ENCODE results near the gene CT45A1.
"Not testable (repeated sequence)": the region's sequence is repeated elsewhere in the genome, so short reads cannot be mapped to it uniquely, and the experiment has no call there.

Gene CT45A1

GRCh38 chrX:135713183-135713689 is at the start of gene CT45A1:
Gene CT45A1 (plus strand): TSS chrX:135713639. CDS start chrX:135718941, 5,302 bp downstream.
- H3K4me3 Mint-ChIP-seq; ATAC-seq (replicated peaks; ENCODE audit: extremely low read depth, poor library complexity, severe bottlenecking): not testable (repeated sequence)

GRCh38 chrX:135672979-135673378 is 40.5 kb upstream of the CT45A1 start:
- H3K4me1 Mint-ChIP-seq; DNase-seq (ENCODE audit: low spot score in 2 of 2); H3K27me3 Mint-ChIP-seq; H3K9me3 Mint-ChIP-seq; H3K4me3 Mint-ChIP-seq; ATAC-seq (replicated peaks; ENCODE audit: extremely low read depth, poor library complexity, severe bottlenecking); H3K36me3 Mint-ChIP-seq (ENCODE audit: insufficient read depth); H3K27ac Mint-ChIP-seq (ENCODE audit: low read depth): not testable (repeated sequence)

More at GRCh38 chrX:135713183-135713689, at the start of gene CT45A1:
- H3K9me3 Mint-ChIP-seq; DNase-seq (ENCODE audit: low spot score in 2 of 2); H3K27ac Mint-ChIP-seq (ENCODE audit: low read depth); H3K27me3 Mint-ChIP-seq; H3K4me1 Mint-ChIP-seq; H3K36me3 Mint-ChIP-seq (ENCODE audit: insufficient read depth): not testable (repeated sequence)

- H3K27ac Mint-ChIP-seq (ENCODE audit: low read depth) = no peak overlapping the region
- no peak for ATAC-seq (replicated peaks; ENCODE audit: extremely low read depth, poor library complexity, severe bottlenecking)
- H3K4me1 Mint-ChIP-seq = no peaks in the 10 kb centered on the region
Observed at GRCh38 chrX:135688137-135688536, 25.3 kb upstream of the CT45A1 start.

GRCh38 chrX:135695471-135695870 is 18.0 kb upstream of the CT45A1 start:
- no peaks in the 10 kb centered on the region for H3K4me1 Mint-ChIP-seq
- ATAC-seq (replicated peaks; ENCODE audit: extremely low read depth, poor library complexity, severe bottlenecking) = no peak
- H3K27me3 Mint-ChIP-seq = no peaks in the 10 kb centered on the region
- no peak overlapping the region for H3K27ac Mint-ChIP-seq (ENCODE audit: low read depth)
- DNase-seq (ENCODE audit: low spot score in 2 of 2) = no peak
- H3K36me3 Mint-ChIP-seq (ENCODE audit: insufficient read depth) = no peaks in the 10 kb centered on the region
- H3K4me3 Mint-ChIP-seq = no peak overlapping the region
- no peaks in the 10 kb centered on the region for H3K9me3 Mint-ChIP-seq

More at GRCh38 chrX:135688137-135688536, 25.3 kb upstream of the CT45A1 start:
- H3K4me3 Mint-ChIP-seq = no peak overlapping the region
- H3K36me3 Mint-ChIP-seq (ENCODE audit: insufficient read depth) = no peaks in the 10 kb centered on the region
- H3K9me3 Mint-ChIP-seq = no peaks in the 10 kb centered on the region
- no peak for DNase-seq (ENCODE audit: low spot score in 2 of 2)
- H3K27me3 Mint-ChIP-seq = peaks cover 5% of the 10 kb centered on the region

GRCh38 chrX:135697601-135698000 is 15.8 kb upstream of the CT45A1 start:
- ATAC-seq (replicated peaks; ENCODE audit: extremely low read depth, poor library complexity, severe bottlenecking) (no peak), DNase-seq (ENCODE audit: low spot score in 2 of 2) (no peak)
- no peak overlapping the region for H3K27ac Mint-ChIP-seq (ENCODE audit: low read depth)
- H3K27me3 Mint-ChIP-seq = no peaks in the 10 kb centered on the region
- no peaks in the 10 kb centered on the region for H3K36me3 Mint-ChIP-seq (ENCODE audit: insufficient read depth)
- no peak overlapping the region for H3K4me3 Mint-ChIP-seq
- H3K9me3 Mint-ChIP-seq = no peaks in the 10 kb centered on the region
- H3K4me1 Mint-ChIP-seq = no peaks in the 10 kb centered on the region

GRCh38 chrX:135698924-135699323 is 14.5 kb upstream of the CT45A1 start:
- H3K27me3 Mint-ChIP-seq = no peaks in the 10 kb centered on the region
- DNase-seq (ENCODE audit: low spot score in 2 of 2) (no peak), ATAC-seq (replicated peaks; ENCODE audit: extremely low read depth, poor library complexity, severe bottlenecking) (no peak)
- no peaks in the 10 kb centered on the region for H3K9me3 Mint-ChIP-seq
- no peak overlapping the region for H3K27ac Mint-ChIP-seq (ENCODE audit: low read depth)
- H3K4me3 Mint-ChIP-seq = no peak overlapping the region
- H3K36me3 Mint-ChIP-seq (ENCODE audit: insufficient read depth) = no peaks in the 10 kb centered on the region
- no peaks in the 10 kb centered on the region for H3K4me1 Mint-ChIP-seq

- H3K4me1 Mint-ChIP-seq = no peaks in the 10 kb centered on the region
- ATAC-seq (replicated peaks; ENCODE audit: extremely low read depth, poor library complexity, severe bottlenecking) (no peak), DNase-seq (ENCODE audit: low spot score in 2 of 2) (no peak)
- H3K36me3 Mint-ChIP-seq (ENCODE audit: insufficient read depth) = no peaks in the 10 kb centered on the region
- H3K27ac Mint-ChIP-seq (ENCODE audit: low read depth) = no peak overlapping the region
- no peak overlapping the region for H3K4me3 Mint-ChIP-seq
- H3K27me3 Mint-ChIP-seq = no peaks in the 10 kb centered on the region
- H3K9me3 Mint-ChIP-seq = no peaks in the 10 kb centered on the region
Observed at GRCh38 chrX:135707880-135708279, 5.6 kb upstream of the CT45A1 start.

GRCh38 chrX:135713795-135714194 is 356 bp downstream of the CT45A1 start:
- ATAC-seq (replicated peaks; ENCODE audit: extremely low read depth, poor library complexity, severe bottlenecking) = no peak
- Mint-ChIP-seq H3K9me3 (no peaks in the 10 kb centered on the region), H3K4me1 (no peaks in the 10 kb centered on the region), H3K36me3 (ENCODE audit: insufficient read depth) (no peaks in the 10 kb centered on the region), H3K27ac (ENCODE audit: low read depth) (no peak overlapping the region), H3K4me3 (no peak overlapping the region), H3K27me3 (no peaks in the 10 kb centered on the region)
- no peak for DNase-seq (ENCODE audit: low spot score in 2 of 2)

- H3K36me3 Mint-ChIP-seq (ENCODE audit: insufficient read depth); H3K4me1 Mint-ChIP-seq; DNase-seq (ENCODE audit: low spot score in 2 of 2); H3K27me3 Mint-ChIP-seq; H3K9me3 Mint-ChIP-seq; H3K4me3 Mint-ChIP-seq; H3K27ac Mint-ChIP-seq (ENCODE audit: low read depth); ATAC-seq (replicated peaks; ENCODE audit: extremely low read depth, poor library complexity, severe bottlenecking): not testable (repeated sequence)
Observed at GRCh38 chrX:135734666-135735065, 21.2 kb downstream of the CT45A1 start.

GRCh38 chrX:135737366-135738071 is 24.1 kb downstream of the CT45A1 start:
- no peaks in the 10 kb centered on the region for H3K4me1 Mint-ChIP-seq
- H3K27me3 Mint-ChIP-seq = no peaks in the 10 kb centered on the region
- H3K27ac Mint-ChIP-seq (ENCODE audit: low read depth) = no peak overlapping the region
- H3K4me3 Mint-ChIP-seq = no peak overlapping the region
- H3K9me3 Mint-ChIP-seq = no peaks in the 10 kb centered on the region
- DNase-seq (ENCODE audit: low spot score in 2 of 2) (no peak), ATAC-seq (replicated peaks; ENCODE audit: extremely low read depth, poor library complexity, severe bottlenecking) (no peak)
- H3K36me3 Mint-ChIP-seq (ENCODE audit: insufficient read depth) = no peaks in the 10 kb centered on the region

GRCh38 chrX:135740681-135741149 is 27.3 kb downstream of the CT45A1 start:
- DNase-seq (ENCODE audit: low spot score in 2 of 2) = no peak
- H3K4me3 Mint-ChIP-seq = no peak overlapping the region
- H3K27me3 Mint-ChIP-seq = no peaks in the 10 kb centered on the region
- no peaks in the 10 kb centered on the region for H3K4me1 Mint-ChIP-seq
- H3K27ac Mint-ChIP-seq (ENCODE audit: low read depth) = no peak overlapping the region
- ATAC-seq (replicated peaks; ENCODE audit: extremely low read depth, poor library complexity, severe bottlenecking) = no peak
- no peaks in the 10 kb centered on the region for H3K9me3 Mint-ChIP-seq
- H3K36me3 Mint-ChIP-seq (ENCODE audit: insufficient read depth) = no peaks in the 10 kb centered on the region

- H3K36me3 Mint-ChIP-seq (ENCODE audit: insufficient read depth) = no peaks in the 10 kb centered on the region
- H3K27ac Mint-ChIP-seq (ENCODE audit: low read depth) = no peak overlapping the region
- ATAC-seq (replicated peaks; ENCODE audit: extremely low read depth, poor library complexity, severe bottlenecking) (no peak), DNase-seq (ENCODE audit: low spot score in 2 of 2) (no peak)
- H3K4me1 Mint-ChIP-seq = no peaks in the 10 kb centered on the region
- no peaks in the 10 kb centered on the region for H3K27me3 Mint-ChIP-seq
- no peaks in the 10 kb centered on the region for H3K9me3 Mint-ChIP-seq
- H3K4me3 Mint-ChIP-seq = no peak overlapping the region
Observed at GRCh38 chrX:135741192-135741715, 27.8 kb downstream of the CT45A1 start.

- not testable (repeated sequence) for H3K9me3 Mint-ChIP-seq; DNase-seq (ENCODE audit: low spot score in 2 of 2); H3K4me1 Mint-ChIP-seq; H3K27me3 Mint-ChIP-seq; H3K36me3 Mint-ChIP-seq (ENCODE audit: insufficient read depth); ATAC-seq (replicated peaks; ENCODE audit: extremely low read depth, poor library complexity, severe bottlenecking); H3K4me3 Mint-ChIP-seq; H3K27ac Mint-ChIP-seq (ENCODE audit: low read depth)
Observed at GRCh38 chrX:135744739-135745138, 31.3 kb downstream of the CT45A1 start.
